Esophagus muscularis mucosa (tissue), 4 donors: Measurements from ENCODE around the gene GOLIM4.

Experiments used
- EP300 ChIP-seq: sonication (generic); formaldehyde crosslinking; IDR thresholded peaks from one replicate; pipeline ENCODE4 v1.6.1; 2017; ENCODE audit warnings: antibody characterized with exemption
- POLR2A ChIP-seq: fragments of 450-650 bp; IDR thresholded peaks from one replicate; pipeline ENCODE4 v1.6.1; 2017; ENCODE audit warnings: antibody characterized with exemption, moderate library complexity, mild to moderate bottlenecking, low read depth
- TF ChIP-seq, protein P1 (sequence below), 3 experiments: fragments of 200-600 bp in 2 of 3; fragments of 450-650 bp in 1 of 3; sonication (generic) in 2 of 3; IDR thresholded peaks; one replicate each; pipeline ENCODE4 v1.5.1; 2017 to 2019; ENCODE audit warnings: antibody characterized with exemption in 3 of 3, mild to moderate bottlenecking in 2 of 3, moderate library complexity in 1 of 3

DNA sequence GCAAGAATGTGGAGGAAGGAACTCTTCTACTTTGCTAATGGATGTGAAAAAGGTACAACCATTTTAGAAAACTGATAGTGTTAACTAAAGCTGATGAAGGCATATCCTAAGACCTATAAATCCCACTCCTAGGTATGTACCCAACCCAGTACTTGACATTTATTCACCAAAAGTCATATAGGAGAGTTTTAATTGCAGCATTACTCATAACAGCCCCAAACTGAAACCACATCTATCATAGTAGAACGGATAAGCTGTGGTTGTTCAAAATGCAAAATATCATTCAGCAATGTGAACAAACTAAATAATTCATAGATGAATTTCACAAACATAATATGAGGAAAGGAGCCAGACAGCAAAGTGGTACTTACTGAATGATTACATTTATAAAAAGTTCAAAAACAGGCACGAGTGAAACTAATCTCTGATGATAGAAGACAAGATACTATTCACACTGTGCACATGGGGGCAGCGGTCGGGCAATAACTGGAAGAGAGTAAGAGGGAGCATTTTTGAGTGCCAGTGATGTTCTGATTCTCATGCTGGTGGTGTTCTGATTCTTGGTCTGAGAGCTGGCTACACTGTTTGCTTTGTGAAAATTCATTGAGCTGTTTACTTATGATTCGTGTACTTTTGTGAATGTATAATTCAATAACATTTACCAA is 34.3 kb downstream of the GOLIM4 start:
- no peak for TF ChIP-seq EP300
- TF ChIP-seq, protein P1, sequence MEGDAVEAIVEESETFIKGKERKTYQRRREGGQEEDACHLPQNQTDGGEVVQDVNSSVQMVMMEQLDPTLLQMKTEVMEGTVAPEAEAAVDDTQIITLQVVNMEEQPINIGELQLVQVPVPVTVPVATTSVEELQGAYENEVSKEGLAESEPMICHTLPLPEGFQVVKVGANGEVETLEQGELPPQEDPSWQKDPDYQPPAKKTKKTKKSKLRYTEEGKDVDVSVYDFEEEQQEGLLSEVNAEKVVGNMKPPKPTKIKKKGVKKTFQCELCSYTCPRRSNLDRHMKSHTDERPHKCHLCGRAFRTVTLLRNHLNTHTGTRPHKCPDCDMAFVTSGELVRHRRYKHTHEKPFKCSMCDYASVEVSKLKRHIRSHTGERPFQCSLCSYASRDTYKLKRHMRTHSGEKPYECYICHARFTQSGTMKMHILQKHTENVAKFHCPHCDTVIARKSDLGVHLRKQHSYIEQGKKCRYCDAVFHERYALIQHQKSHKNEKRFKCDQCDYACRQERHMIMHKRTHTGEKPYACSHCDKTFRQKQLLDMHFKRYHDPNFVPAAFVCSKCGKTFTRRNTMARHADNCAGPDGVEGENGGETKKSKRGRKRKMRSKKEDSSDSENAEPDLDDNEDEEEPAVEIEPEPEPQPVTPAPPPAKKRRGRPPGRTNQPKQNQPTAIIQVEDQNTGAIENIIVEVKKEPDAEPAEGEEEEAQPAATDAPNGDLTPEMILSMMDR (IDR thresholded peaks at IDR 0.05): no peak
- no peak for TF ChIP-seq POLR2A
